ENCODE data around the gene NARS2.

DNA sequence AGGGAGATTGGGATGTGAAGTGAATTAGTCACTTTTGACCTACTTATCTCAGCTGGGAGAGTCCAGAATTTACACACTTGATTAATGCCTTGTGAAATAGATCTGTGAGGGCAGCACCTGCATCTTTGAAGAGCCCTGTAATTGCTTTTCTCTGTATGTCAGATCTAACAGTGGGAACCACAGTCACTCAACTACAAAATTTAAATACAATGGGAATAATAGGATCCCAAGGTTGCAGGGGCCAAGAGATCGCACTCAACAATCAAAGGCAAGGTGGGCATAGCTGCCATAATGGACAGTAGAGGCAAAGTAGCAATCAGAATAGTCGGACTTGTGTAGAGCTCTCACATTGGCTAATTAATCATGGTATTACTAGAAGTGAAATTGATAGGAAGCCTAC is 45.5 kb upstream of the NARS2 start:
- TF ChIP-seq, protein P1, sequence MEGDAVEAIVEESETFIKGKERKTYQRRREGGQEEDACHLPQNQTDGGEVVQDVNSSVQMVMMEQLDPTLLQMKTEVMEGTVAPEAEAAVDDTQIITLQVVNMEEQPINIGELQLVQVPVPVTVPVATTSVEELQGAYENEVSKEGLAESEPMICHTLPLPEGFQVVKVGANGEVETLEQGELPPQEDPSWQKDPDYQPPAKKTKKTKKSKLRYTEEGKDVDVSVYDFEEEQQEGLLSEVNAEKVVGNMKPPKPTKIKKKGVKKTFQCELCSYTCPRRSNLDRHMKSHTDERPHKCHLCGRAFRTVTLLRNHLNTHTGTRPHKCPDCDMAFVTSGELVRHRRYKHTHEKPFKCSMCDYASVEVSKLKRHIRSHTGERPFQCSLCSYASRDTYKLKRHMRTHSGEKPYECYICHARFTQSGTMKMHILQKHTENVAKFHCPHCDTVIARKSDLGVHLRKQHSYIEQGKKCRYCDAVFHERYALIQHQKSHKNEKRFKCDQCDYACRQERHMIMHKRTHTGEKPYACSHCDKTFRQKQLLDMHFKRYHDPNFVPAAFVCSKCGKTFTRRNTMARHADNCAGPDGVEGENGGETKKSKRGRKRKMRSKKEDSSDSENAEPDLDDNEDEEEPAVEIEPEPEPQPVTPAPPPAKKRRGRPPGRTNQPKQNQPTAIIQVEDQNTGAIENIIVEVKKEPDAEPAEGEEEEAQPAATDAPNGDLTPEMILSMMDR (IDR thresholded peaks at IDR 0.05) = no peak
- TF ChIP-seq POLR2A (IDR thresholded peaks at IDR 0.05) = no peak

All from thyroid gland (tissue), 4 donors.